Caki2 (cell line): ENCODE data around the gene L1TD1. TPM values are rescaled to one million over a fixed set of nuclear protein-coding genes. Genes with fewer than 3 reads are reported as not detected.

Source experiments
- DNase-seq: peaks from one replicate; pipeline ENCODE4 v3.0.0-alpha.2; 2015; ENCODE audit warnings: low read depth
- in situ Hi-C: cut with HindIII; loops from 2 replicates; pipeline ENCODE4 v1.10.0; 2016; ENCODE audit warnings: low sequenced_read_pairs, low pct_unique_long_range_greater_than_20kb, mixed read lengths
- total RNA-seq: library from RNA; depleted of rRNA; stranded (reverse); fragments of >200 nt; shearing (Covaris generic); gene quantifications from 2 replicates; pipeline ENCODE4 v1.2.3, GENCODE V29; 2014; ENCODE audit warnings: low replicate concordance; rRNA removed

The L1TD1 gene
- total RNA-seq, 1 experiment from 2014 or later, result not detected

DNA sequence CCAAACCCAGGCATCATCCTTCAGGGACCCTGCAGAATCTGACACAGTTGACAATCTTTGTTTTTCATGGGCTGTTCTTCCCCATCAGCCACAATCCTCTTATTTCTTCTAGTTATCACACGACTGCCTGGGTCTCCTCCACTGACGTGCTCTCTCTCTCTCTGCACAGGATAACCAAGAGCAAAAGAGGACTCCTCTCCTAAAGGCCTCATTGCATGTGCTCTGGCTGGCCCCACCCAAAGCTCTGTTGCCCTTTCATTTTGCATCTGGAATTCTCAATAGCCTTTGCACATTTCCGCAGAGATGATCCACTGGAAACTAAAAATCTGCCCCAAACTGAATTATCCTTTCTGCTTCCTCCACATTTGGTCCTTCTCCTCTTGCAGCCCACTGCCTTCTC, 66.0 kb downstream of the L1TD1 start:
- DNase-seq, result no peak
- in situ Hi-C loops, result no loop called here

Other genes starting within 250 kb of the L1TD1 start
- not detected in 2 replicates for gene KANK4, start 124.6 kb downstream of the L1TD1 start, total RNA-seq
- 28.0 and 30.2 TPM in 2 replicates for gene USP1, start 242.2 kb downstream of the L1TD1 start, total RNA-seq